Esophagus squamous epithelium (tissue), 4 donors: ENCODE data around the gene ZFYVE28.

Experiments
- CTCF ChIP-seq, 6 experiments: fragments of 450-650 bp in 4 of 6; fragments of 200-600 bp in 2 of 6; sonication (generic) in 2 of 6; IDR thresholded peaks; one replicate each; pipeline ENCODE4 v1.5.1; 2016 to 2019; ENCODE audit warnings: antibody characterized with exemption in 6 of 6, mild to moderate bottlenecking in 4 of 6, moderate library complexity in 4 of 6
- POLR2A ChIP-seq, 4 donors: fragments of 450-650 bp; IDR thresholded peaks; one replicate each; pipeline ENCODE4 v1.6.1; 2017; ENCODE audit warnings: antibody characterized with exemption in 4 of 4, mild to moderate bottlenecking in 4 of 4, moderate library complexity in 3 of 4

- TF ChIP-seq CTCF (IDR thresholded peaks at IDR 0.05) (no peak), POLR2A (IDR thresholded peaks at IDR 0.05) (no peak)
Observed at GRCh38 chr4:2296631-2297601, 121.5 kb downstream of the ZFYVE28 start.
